Spinal cord (tissue), 10 donors: ENCODE data around the gene MAPK8IP1. TPM values are rescaled to one million over a fixed set of nuclear protein-coding genes. Genes with fewer than 3 reads are reported as not detected.

Experiments
- DNase-seq, 6 donors: peaks; one replicate each; pipeline versions ENCODE4 v3.0.0 to v3.0.0-alpha.2; 2013 to 2015; ENCODE audit warnings: low spot score in 6 of 6, low read depth in 4 of 6
- H3K27ac ChIP-seq: one replicate; pipeline ENCODE4 v1.5.1; 2013; ENCODE audit warnings: low read depth, low read length, control low read depth
- H3K27me3 ChIP-seq: one replicate; pipeline ENCODE4 v1.6.1; 2013; ENCODE audit warnings: low read length; ENCODE audit not compliant: control insufficient read depth, insufficient read depth
- H3K36me3 ChIP-seq: one replicate; pipeline ENCODE4 v1.6.1; 2013; ENCODE audit warnings: low read length; ENCODE audit not compliant: control insufficient read depth, insufficient read depth
- H3K4me1 ChIP-seq: one replicate; pipeline ENCODE4 v1.6.1; 2013; ENCODE audit warnings: low read length; ENCODE audit not compliant: control insufficient read depth, insufficient read depth
- H3K4me3 ChIP-seq: one replicate; pipeline ENCODE4 v1.5.1; 2013; ENCODE audit warnings: low read depth, low read length, control low read depth
- H3K9me3 ChIP-seq: one replicate; pipeline ENCODE4 v1.6.1; 2013; ENCODE audit warnings: low read length; ENCODE audit not compliant: control insufficient read depth, insufficient read depth
- WGBS: methylation state at CpG from one replicate; pipeline ENCODE4 v1.1.5; 2013; ENCODE audit warnings: missing lambda C conversion rate; ENCODE audit not compliant: insufficient coverage; 5-methylcytosine and 5-hydroxymethylcytosine counted together
- polyA plus RNA-seq, 2 donors: library from polyadenylated mRNA; unstranded; fragments of 120-200 nt; gene quantifications; one replicate each; pipeline ENCODE4 v1.2.1, GENCODE V29; 2013; ENCODE audit not compliant: insufficient read length in 2 of 2
- total RNA-seq, 2 donors: library from RNA; depleted of rRNA in 1 of 2; stranded (reverse); fragments of 120-200 nt in 1 of 2; fragments of >200 nt in 1 of 2; gene quantifications; one replicate each; pipeline versions ENCODE4 v1.2.3 to v1.2.4, GENCODE V29; 2013 to 2014
- donor health status: healthy.

MAPK8IP1 gene
- total and polyA plus RNA-seq, 4 donors, result 77.4 to 269 (median 184) TPM

GRCh38 chr11:45917286-45917622 lies 31.8 kb downstream of the MAPK8IP1 start:
- Histone ChIP-seq H3K27ac (peak overlapping the region; percentile 89), H3K9me3 (no peaks in the 10 kb centered on the region), H3K4me1 (peaks cover 38% of the 10 kb centered on the region), H3K27me3 (peaks cover 14% of the 10 kb centered on the region), H3K4me3 (peak overlapping the region; percentile 97), H3K36me3 (peaks cover 40% of the 10 kb centered on the region)
- WGBS, result 11% methylated on average over 8 of the region's 16 CpGs
- no peak for DNase-seq

DNA sequence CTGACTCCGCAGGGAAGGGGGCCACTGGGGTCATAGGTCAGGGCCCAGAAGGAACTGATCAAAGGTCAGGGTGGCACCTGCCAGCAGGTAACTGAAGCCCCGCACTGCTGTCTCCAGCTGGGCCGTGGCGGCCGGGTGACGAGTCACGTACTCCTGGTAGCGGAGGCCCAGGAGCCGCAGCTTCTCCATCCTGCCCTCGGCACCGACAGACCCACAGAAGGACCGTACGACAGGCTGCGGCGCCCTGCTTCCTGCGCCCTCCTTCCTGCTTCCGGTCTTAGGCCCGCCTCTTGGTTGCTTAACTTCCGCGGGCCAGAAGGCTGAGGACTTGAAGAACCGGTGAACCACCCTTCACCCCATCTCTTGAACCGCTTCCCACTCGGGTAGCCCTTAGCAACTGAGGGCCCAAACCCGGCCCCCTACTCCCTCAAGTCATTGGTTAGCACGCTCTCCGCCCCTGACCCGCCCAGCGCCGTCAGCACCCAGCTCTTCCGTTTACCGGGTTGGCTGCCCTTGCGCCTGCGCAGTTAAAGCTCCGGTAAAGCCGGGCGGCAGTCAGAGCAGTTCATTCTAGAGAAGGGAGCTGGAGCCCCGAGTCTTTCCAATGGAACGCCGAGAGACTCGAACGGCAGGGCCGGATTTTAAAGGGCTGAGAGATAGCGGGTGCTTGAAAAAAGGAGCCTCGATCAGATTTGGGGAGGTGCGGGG lies 32.3 kb downstream of the MAPK8IP1 start, which contains the start of gene PEX16:
TSS of gene PEX16 (minus strand) at position 255 of the 708 bp plus-strand sequence. CDS start at position 189, 66 bp downstream.
- Histone ChIP-seq H3K36me3 (peaks cover 35% of the 10 kb centered on the region), H3K4me1 (peaks cover 42% of the 10 kb centered on the region)
- 0% methylated on average over 45 of the region's 45 CpGs for WGBS

DNA sequence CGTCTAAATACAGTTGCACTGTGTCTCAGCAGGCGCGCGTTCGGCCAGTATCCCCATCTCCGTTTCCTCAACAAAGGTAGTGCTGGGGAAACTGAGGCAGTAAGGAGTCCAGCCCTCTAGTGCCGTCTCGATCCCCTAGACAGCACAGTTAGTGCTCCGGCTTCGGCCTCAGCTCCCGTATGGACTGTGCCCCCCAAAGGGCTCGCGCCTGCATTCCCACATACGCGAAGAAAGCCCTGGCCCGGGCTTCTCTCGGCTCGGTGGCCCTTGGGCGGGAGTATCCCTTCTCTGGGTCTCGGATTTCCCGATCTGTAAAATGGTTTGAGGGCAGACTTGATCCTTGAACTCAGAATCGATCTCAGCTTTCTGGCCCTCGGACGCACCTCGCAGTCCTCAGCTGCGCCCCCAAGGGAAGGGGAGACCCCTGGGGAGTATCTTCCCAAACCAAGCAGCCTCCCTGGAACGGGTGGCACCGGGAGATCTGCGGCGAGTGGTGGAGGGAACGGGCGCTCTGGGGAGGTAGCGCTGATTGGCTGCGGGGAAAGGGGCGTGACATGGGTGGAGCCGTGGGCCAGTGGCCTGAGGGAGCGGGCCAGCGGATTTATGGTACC lies 33.0 kb downstream of the MAPK8IP1 start:
- no peaks in the 10 kb centered on the region for H3K9me3 ChIP-seq
- H3K4me1 ChIP-seq, result peaks cover 48% of the 10 kb centered on the region
- H3K36me3 ChIP-seq, result peaks cover 28% of the 10 kb centered on the region
- H3K27ac ChIP-seq, result peak overlapping the region; percentile 89
- peaks cover 20% of the 10 kb centered on the region for H3K27me3 ChIP-seq
- WGBS, result under 1% methylated on average over 29 of the region's 38 CpGs
- peak overlapping the region; percentile 97 for H3K4me3 ChIP-seq
- peak in 2 of 6 donors; percentile 84 to 89 for DNase-seq

More for the DNA sequence above, 32.3 kb downstream of the MAPK8IP1 start, which contains the start of gene PEX16:
- Histone ChIP-seq H3K27me3 (peaks cover 15% of the 10 kb centered on the region), H3K4me3 (peak within 1 kb of the TSS; percentile 97), H3K27ac (peak within 1 kb of the TSS; percentile 89), H3K9me3 (no peaks in the 10 kb centered on the region)
- DNase-seq, result peak; percentile 92 to 99 (median 98)

DNA sequence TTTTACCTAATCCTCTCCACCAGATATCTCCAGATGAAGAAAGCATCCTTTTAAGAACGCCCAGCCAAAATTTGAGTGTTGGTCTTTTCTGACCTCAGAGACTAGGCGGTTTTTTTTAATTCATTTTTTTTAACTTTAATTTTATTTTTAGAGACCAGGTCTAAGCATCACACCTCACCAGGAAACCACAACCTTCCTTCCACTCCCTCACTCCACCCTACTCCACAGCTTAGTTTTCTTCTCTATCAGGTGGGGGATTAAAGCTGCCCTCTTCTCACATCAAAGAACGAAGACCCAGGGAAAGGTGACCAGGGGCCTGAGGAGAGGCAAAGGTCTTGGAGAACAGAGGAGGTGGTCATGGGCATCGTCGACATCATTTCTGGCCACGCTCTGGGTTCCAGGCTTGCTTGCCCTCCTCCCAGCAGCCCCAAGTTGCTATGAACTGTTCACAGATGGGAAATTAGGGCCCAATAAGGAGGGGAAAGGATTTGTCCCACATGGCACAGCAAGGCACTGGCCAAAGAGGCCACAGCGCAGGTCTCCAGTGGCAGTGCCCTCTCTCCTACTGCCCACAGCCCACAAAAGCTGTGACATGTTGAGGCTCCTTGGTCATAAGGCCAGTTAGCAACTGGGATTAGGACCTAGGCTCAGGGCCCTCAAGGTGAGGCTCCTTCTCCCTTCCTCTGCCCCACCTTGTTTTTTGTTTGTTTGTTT lies 33.7 kb downstream of the MAPK8IP1 start:
- WGBS, result 62% methylated on average over 5 of the region's 7 CpGs
- H3K4me3 ChIP-seq, result peak overlapping the region; percentile 97
- no peak for DNase-seq
- H3K27me3 ChIP-seq, result peaks cover 25% of the 10 kb centered on the region
- H3K4me1 ChIP-seq, result peaks cover 49% of the 10 kb centered on the region
- peak overlapping the region; percentile 89 for H3K27ac ChIP-seq
- peaks cover 21% of the 10 kb centered on the region for H3K36me3 ChIP-seq
- H3K9me3 ChIP-seq, result no peaks in the 10 kb centered on the region

DNA sequence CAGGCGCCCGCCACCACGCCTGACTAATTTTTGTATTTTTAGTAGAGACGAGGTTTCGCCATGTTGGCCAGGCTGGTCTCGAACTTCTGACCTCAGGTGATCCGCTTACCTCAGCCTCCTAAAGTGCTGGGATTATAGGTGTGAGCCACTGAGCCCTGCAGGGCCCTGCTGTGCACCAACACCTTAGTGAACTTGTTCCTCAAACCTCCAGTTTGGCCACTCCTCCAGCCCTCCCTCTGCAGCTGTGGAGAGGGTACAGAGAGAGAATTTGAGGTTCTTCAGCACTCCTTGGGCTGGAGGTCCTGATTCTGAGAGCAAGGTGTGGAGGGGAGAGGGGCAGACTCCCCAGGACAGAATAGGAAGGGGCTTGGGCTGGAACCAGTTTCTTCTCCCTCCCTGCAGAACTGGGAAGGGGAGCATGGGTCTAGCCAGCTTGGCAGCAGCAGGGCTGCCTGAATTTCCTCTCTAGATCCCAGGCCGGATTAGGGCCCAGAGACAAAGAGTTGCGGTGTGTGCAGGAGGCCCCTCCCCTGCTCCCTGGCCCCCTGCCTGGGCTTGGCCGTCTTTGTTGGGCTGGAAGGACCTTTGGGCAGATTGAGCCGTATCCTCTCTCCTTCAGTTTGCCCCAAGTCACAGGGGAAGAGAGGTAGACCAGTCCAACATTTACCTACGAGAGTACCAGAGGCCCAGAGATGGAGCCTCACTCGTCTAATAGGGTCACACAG lies 34.5 kb downstream of the MAPK8IP1 start:
- Histone ChIP-seq H3K4me1 (peaks cover 49% of the 10 kb centered on the region), H3K27me3 (peaks cover 32% of the 10 kb centered on the region), H3K9me3 (no peaks in the 10 kb centered on the region), H3K27ac (no peak overlapping the region), H3K4me3 (no peak overlapping the region), H3K36me3 (peaks cover 13% of the 10 kb centered on the region)
- no peak for DNase-seq
- WGBS, result 62% methylated on average over 10 of the region's 13 CpGs

DNA sequence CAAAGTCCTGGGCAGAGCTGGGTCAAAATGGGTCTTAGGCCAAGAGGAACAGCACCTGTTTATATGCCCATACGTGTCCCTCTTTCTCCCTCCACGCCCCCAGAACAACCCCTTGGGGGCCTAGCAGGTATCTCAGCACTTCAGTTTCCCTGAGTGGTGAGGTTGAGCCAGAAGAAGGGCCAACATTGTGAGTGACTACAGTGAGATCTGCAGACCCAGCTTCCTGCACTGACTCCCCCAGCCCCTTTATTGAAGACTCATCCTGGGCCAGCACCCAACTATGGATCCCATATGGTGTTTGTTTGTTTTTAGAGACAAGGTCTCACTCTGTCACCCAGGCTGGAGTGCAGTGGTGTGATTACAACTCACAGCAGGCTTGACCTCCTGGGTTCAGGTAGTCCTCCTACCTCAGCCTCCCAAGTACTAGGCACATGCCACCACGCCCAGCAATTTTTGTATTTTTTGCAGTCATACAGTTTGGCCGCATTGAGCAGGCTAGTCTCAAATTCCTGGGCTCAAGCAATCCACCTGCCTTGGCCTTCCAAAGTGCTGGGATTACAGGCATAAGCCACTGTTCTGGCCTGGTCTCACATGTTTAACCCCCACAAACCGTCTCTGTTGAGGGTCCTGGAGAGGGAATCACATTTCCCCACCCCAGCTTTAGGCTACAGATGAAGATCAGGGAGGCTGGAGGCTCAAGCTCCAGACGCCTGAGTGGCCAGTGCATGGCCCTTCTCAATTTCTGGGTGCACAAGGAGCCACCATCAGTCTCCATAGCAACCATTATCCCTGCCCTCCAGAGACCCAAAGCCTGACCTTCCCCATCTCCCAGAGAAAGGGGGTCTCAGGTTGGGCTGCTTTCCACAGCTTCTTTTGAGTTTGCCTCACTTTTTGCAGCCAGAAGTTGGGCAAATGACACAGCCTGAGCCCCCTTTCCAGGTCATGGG lies 35.4 kb downstream of the MAPK8IP1 start:
- Histone ChIP-seq H3K27me3 (peaks cover 32% of the 10 kb centered on the region), H3K4me1 (peaks cover 49% of the 10 kb centered on the region), H3K9me3 (no peaks in the 10 kb centered on the region), H3K27ac (no peak overlapping the region), H3K4me3 (no peak overlapping the region), H3K36me3 (peaks cover 4% of the 10 kb centered on the region)
- no peak for DNase-seq
- 85% methylated on average over 3 of the region's 6 CpGs for WGBS

DNA sequence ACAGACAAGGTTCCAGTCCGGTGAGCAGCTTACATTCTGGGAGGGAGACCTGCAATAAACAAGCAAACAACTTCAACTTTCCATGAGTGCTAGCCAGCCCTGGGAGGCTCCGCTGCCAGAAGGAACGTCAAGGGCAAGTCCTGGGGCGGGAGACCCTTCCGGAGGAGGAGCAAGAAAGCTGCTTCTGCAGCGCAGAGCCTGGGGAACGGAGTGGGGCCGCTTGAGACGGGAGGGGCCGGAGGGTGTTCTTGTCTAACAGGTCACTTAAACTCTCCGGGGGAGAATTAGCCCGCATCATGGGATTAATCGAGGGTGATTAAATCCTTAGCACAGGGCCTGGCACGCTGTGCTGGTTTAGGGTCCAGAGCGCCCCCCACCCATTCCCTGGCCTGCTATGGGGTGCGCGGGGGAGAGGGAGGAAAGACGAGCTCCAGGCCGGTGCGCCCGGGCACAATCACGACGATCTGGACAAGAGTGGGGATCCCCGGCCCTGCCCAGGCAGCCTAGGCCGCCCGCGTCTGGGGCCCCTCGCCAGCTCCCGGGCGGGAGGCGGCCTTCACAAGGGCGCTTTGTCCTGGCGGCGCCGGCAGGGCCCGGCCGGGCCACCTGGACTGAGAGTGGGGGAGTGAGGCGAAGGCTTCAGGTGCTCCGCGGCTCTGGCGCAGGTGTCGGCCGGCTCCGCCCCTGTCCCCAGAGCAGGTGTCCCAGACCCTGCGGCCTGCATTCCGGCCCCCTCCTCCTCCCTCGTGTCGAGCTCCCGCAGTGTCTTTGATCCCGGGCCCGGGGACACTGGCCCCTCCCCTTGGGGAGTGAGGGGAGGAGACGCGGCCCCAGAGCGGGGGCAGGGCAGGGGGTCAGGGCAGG lies 36.3 kb downstream of the MAPK8IP1 start:
- WGBS, result 9% methylated on average over 51 of the region's 54 CpGs
- Histone ChIP-seq H3K4me3 (no peak overlapping the region), H3K27me3 (peaks cover 32% of the 10 kb centered on the region), H3K9me3 (no peaks in the 10 kb centered on the region), H3K27ac (no peak overlapping the region), H3K4me1 (peaks cover 43% of the 10 kb centered on the region), H3K36me3 (peaks cover 6% of the 10 kb centered on the region)
- no peak for DNase-seq

GRCh38 chr11:45922425-45923082 lies 37.1 kb downstream of the MAPK8IP1 start, which contains the start of gene LARGE2:
TSS of gene LARGE2 (plus strand) at chr11:45922656. CDS start at chr11:45922883, 227 bp downstream.
- H3K36me3 ChIP-seq, result peaks cover 10% of the 10 kb centered on the region
- H3K9me3 ChIP-seq, result no peaks in the 10 kb centered on the region
- peaks cover 32% of the 10 kb centered on the region for H3K27me3 ChIP-seq
- H3K4me3 ChIP-seq, result no peak within 1 kb of the TSS
- DNase-seq, result no peak
- WGBS, result under 1% methylated on average over 73 of the region's 73 CpGs
- peaks cover 35% of the 10 kb centered on the region for H3K4me1 ChIP-seq
- H3K27ac ChIP-seq, result no peak within 1 kb of the TSS
